ENCODE data around the gene EIF4E3. TPM values are rescaled to one million over a fixed set of nuclear protein-coding genes. Genes with fewer than 3 reads are reported as not detected.
A peak's percentile ranks its signal among the peaks of the same experiment; 100 is the strongest.

EIF4E3 gene
- total RNA-seq, 4 donors from 2014 or later, result 11.2 to 23.8 (median 16.0) TPM

GRCh38 chr3:71702131-71703024, 22.8 kb downstream of the EIF4E3 start:
- Histone ChIP-seq H3K36me3 (peaks cover 0 to 23% (median 0%) of the 10 kb centered on the region in 3 donors), H3K27me3 (no peaks in the 10 kb centered on the region), H3K27ac (no peak overlapping the region), H3K9me3 (no peaks in the 10 kb centered on the region), H3K4me3 (no peak overlapping the region), H3K4me1 (peaks cover 0 to 8% (median 2%) of the 10 kb centered on the region in 4 donors)
- 69 to 74% methylated on average over 7 of the region's 7 CpGs for WGBS, 2 donors
- DNase-seq (ENCODE audit: low spot score in 2 of 2), result no peak
- TF ChIP-seq POLR2A (IDR thresholded peaks at IDR 0.05) (no peak), EP300 (IDR thresholded peaks at IDR 0.05) (peak in 1 of 2 donors; percentile 21), CTCF (IDR thresholded peaks at IDR 0.05) (no peak)

- Histone ChIP-seq H3K4me3 (no peak overlapping the region), H3K27ac (no peak overlapping the region), H3K9me3 (no peaks in the 10 kb centered on the region), H3K36me3 (peaks cover 0 to 23% (median 0%) of the 10 kb centered on the region in 3 donors), H3K27me3 (no peaks in the 10 kb centered on the region), H3K4me1 (peaks cover 0 to 8% (median 2%) of the 10 kb centered on the region in 4 donors)
- TF ChIP-seq EP300 (IDR thresholded peaks at IDR 0.05) (no peak), CTCF (IDR thresholded peaks at IDR 0.05) (no peak), POLR2A (IDR thresholded peaks at IDR 0.05) (no peak)
- 62 to 70% methylated on average over 3 of the region's 3 CpGs for WGBS, 2 donors
- DNase-seq (ENCODE audit: low spot score in 2 of 2), result no peak
These were observed 23.9 kb downstream of the EIF4E3 start for GRCh38 chr3:71701251-71701762.

- no peaks in the 10 kb centered on the region for H3K27me3 ChIP-seq
These were observed 30.2 kb downstream of the EIF4E3 start for GRCh38 chr3:71695000-71695482.

GRCh38 chr3:71694358-71694999, 30.7 kb downstream of the EIF4E3 start:
- peaks cover 0 to 19% (median 0%) of the 10 kb centered on the region in 3 donors for H3K36me3 ChIP-seq
- H3K4me3 ChIP-seq, result peak overlapping the region in 1 of 4 donors; percentile 5
- H3K9me3 ChIP-seq, result no peaks in the 10 kb centered on the region
- WGBS, 2 donors, result 34 to 36% methylated on average over 4 of the region's 4 CpGs
- TF ChIP-seq POLR2A (IDR thresholded peaks at IDR 0.05) (no peak), CTCF (IDR thresholded peaks at IDR 0.05) (no peak), EP300 (IDR thresholded peaks at IDR 0.05) (no peak)
- H3K27ac ChIP-seq, result peak overlapping the region; percentile 51 to 83 (median 70)
- H3K27me3 ChIP-seq, result no peaks in the 10 kb centered on the region
- DNase-seq (ENCODE audit: low spot score in 2 of 2), result no peak
- H3K4me1 ChIP-seq, result peaks cover 0 to 61% (median 20%) of the 10 kb centered on the region in 4 donors

More at GRCh38 chr3:71695000-71695482, 30.2 kb downstream of the EIF4E3 start:
- H3K4me3 ChIP-seq, result peak overlapping the region in 1 of 4 donors; percentile 5
- H3K9me3 ChIP-seq, result no peaks in the 10 kb centered on the region
- peaks cover 0 to 56% (median 16%) of the 10 kb centered on the region in 4 donors for H3K4me1 ChIP-seq
- no peak for DNase-seq (ENCODE audit: low spot score in 2 of 2)
- H3K27ac ChIP-seq, result peak overlapping the region; percentile 51 to 83 (median 70)
- peaks cover 0 to 19% (median 0%) of the 10 kb centered on the region in 3 donors for H3K36me3 ChIP-seq
- TF ChIP-seq POLR2A (IDR thresholded peaks at IDR 0.05) (no peak), EP300 (IDR thresholded peaks at IDR 0.05) (peak in 1 of 2 donors; percentile 60)
- 38 to 41% methylated on average over 7 of the region's 7 CpGs for WGBS, 2 donors

- peak overlapping the region; percentile 51 to 83 (median 70) for H3K27ac ChIP-seq
These were observed 31.6 kb downstream of the EIF4E3 start for GRCh38 chr3:71693641-71694040.

More at GRCh38 chr3:71693641-71694040, 31.6 kb downstream of the EIF4E3 start:
- no peaks in the 10 kb centered on the region for H3K9me3 ChIP-seq
- no peaks in the 10 kb centered on the region for H3K27me3 ChIP-seq
- TF ChIP-seq EP300 (IDR thresholded peaks at IDR 0.05) (peak in 1 of 2 donors; percentile 16), CTCF (IDR thresholded peaks at IDR 0.05) (no peak)
- H3K4me1 ChIP-seq, result peaks cover 0 to 65% (median 23%) of the 10 kb centered on the region in 4 donors
- DNase-seq (ENCODE audit: low spot score in 2 of 2), result no peak
- no peak overlapping the region for H3K4me3 ChIP-seq
- WGBS, 2 donors, result 42 to 47% methylated on average over 8 of the region's 8 CpGs
- peaks cover 0 to 11% (median 0%) of the 10 kb centered on the region in 3 donors for H3K36me3 ChIP-seq
